Natural killer cell (primary cell): ENCODE results near the gene DNAH12. TPM values are rescaled to one million over a fixed set of nuclear protein-coding genes. Genes with fewer than 3 reads are reported as not detected.
"Not testable (repeated sequence)": the region's sequence is repeated elsewhere in the genome, so short reads cannot be mapped to it uniquely, and the experiment has no call there.

ENCODE experiments used
- ATAC-seq, 3 donors: fragments of 150-1000 bp in 2 of 3; fragments of 200-7000 bp in 1 of 3; cut with Tn5 transposase; 1 replicate in 1 of 3; 2 replicates in 2 of 3; pipeline ENCODE4 v1.10.0; 2021; ENCODE audit warnings: mild to moderate bottlenecking in 2 of 3, moderate library complexity in 2 of 3
- DNase-seq, 2 donors: peaks; one replicate each; pipeline versions ENCODE4 v3.0.0 to v3.0.0-alpha.2; 2013 to 2021; ENCODE audit warnings: mixed read lengths in 1 of 2
- H3K27ac ChIP-seq: one replicate; pipeline ENCODE4 v1.5.1; 2013; ENCODE audit warnings: mild to moderate bottlenecking, low read length
- H3K27me3 ChIP-seq: one replicate; pipeline ENCODE4 v1.6.1; 2013; ENCODE audit warnings: low read length; ENCODE audit not compliant: control insufficient read depth, insufficient read depth
- H3K36me3 ChIP-seq: one replicate; pipeline ENCODE4 v1.6.1; 2013; ENCODE audit warnings: low read length; ENCODE audit not compliant: control insufficient read depth, insufficient read depth
- H3K4me1 ChIP-seq: one replicate; pipeline ENCODE4 v1.6.1; 2013; ENCODE audit warnings: low read length; ENCODE audit not compliant: control insufficient read depth, insufficient read depth
- H3K4me3 ChIP-seq: one replicate; pipeline ENCODE4 v1.5.1; 2013; ENCODE audit warnings: low read length
- H3K9me3 ChIP-seq: one replicate; pipeline ENCODE4 v1.6.1; 2013; ENCODE audit warnings: low read length; ENCODE audit not compliant: control insufficient read depth, insufficient read depth
- H3K27ac Mint-ChIP-seq, 2 donors: one replicate each; pipeline ENCODE4 v1.8.0; 2022; ENCODE audit warnings: mild to moderate bottlenecking in 2 of 2, mixed read lengths in 2 of 2, moderate library complexity in 1 of 2
- H3K27me3 Mint-ChIP-seq, 2 donors: one replicate each; pipeline ENCODE4 v1.8.0; 2022; ENCODE audit warnings: low read depth in 2 of 2, mixed read lengths in 2 of 2
- H3K36me3 Mint-ChIP-seq: one replicate; pipeline ENCODE4 v1.8.0; 2022; ENCODE audit warnings: mixed read lengths
- H3K4me1 Mint-ChIP-seq, 2 donors: one replicate each; pipeline ENCODE4 v1.8.0; 2022; ENCODE audit warnings: mixed read lengths in 2 of 2
- H3K4me3 Mint-ChIP-seq: one replicate; pipeline ENCODE4 v1.8.0; 2022; ENCODE audit warnings: mild to moderate bottlenecking, moderate library complexity, mixed read lengths
- H3K9me3 Mint-ChIP-seq, 2 donors: one replicate each; pipeline ENCODE4 v1.8.0; 2022; ENCODE audit warnings: mixed read lengths in 2 of 2
- CTCF ChIP-seq: fragments of 200-600 bp; IDR thresholded peaks from one replicate; pipeline ENCODE4 v1.8.0; 2022; ENCODE audit warnings: antibody characterized with exemption
- WGBS: methylation state at CpG from one replicate; pipeline ENCODE4 v1.1.7; 2013; ENCODE audit warnings: missing lambda C conversion rate; ENCODE audit not compliant: insufficient coverage; 5-methylcytosine and 5-hydroxymethylcytosine counted together
- intact Hi-C: fragments of 100-400 bp; cut with micrococcal nuclease; formaldehyde crosslinking; loops from one replicate; pipeline ENCODE4 v1.14.2; 2022
- total RNA-seq, 4 donors: library from RNA; stranded (reverse); fragments of 120-200 nt in 1 of 4; gene quantifications; one replicate each; pipeline versions ENCODE4 v1.2.3 to v1.2.4, GENCODE V29; 2013 to 2022

The DNAH12 gene
- total RNA-seq, 3 donors from 2014 or later (not counting 1 experiment from before 2014, with no cell fraction given), result 0.11 to 0.30 (median 0.21) TPM

DNA sequence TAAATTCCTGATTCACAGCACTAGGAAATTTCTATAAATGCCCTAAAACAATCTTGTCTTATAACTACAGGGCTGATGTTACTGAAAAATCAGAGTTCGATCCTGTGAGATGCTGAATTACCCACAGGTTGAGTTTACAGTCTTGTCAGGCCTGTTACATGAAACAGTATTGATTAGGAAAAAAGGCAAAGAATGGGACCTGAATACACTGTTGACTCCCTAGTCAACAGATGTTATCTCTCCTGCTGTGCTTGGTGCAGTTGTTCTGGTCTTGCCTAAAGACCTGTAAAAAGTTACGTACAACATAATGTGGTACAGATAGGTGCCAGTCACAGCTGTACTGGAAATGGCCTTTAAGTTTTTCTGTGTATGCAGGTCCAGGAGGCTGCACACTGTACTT lies 160.3 kb downstream of the DNAH12 start:
- H3K27ac Mint-ChIP-seq, result no peak overlapping the region
- intact Hi-C loops, result no loop called here

GRCh38 chr3:57383406-57383805 lies 160.7 kb downstream of the DNAH12 start:
- no peaks in the 10 kb centered on the region for H3K36me3 ChIP-seq
- intact Hi-C loops, result no loop called here
- H3K9me3 ChIP-seq, result no peaks in the 10 kb centered on the region
- no peak overlapping the region for H3K27ac ChIP-seq
- ATAC-seq (no peak), DNase-seq (no peak)
- no peaks in the 10 kb centered on the region for H3K9me3 Mint-ChIP-seq
- no peaks in the 10 kb centered on the region for H3K4me1 Mint-ChIP-seq
- 6% methylated on average over 2 of the region's 2 CpGs for WGBS
- no peak overlapping the region for H3K4me3 ChIP-seq
- H3K36me3 Mint-ChIP-seq, result no peaks in the 10 kb centered on the region
- H3K4me1 ChIP-seq, result no peaks in the 10 kb centered on the region
- no peak overlapping the region for H3K27ac Mint-ChIP-seq
- no peak overlapping the region for H3K4me3 Mint-ChIP-seq
- no peak for TF ChIP-seq CTCF
- peaks cover 6 to 7% of the 10 kb centered on the region in 2 donors for H3K27me3 Mint-ChIP-seq
- H3K27me3 ChIP-seq, result no peaks in the 10 kb centered on the region

More for the DNA sequence above, 160.3 kb downstream of the DNAH12 start:
- H3K36me3 Mint-ChIP-seq, result no peaks in the 10 kb centered on the region
- 94% methylated on average over 2 of the region's 2 CpGs for WGBS
- H3K27me3 Mint-ChIP-seq, result peaks cover 2 to 3% of the 10 kb centered on the region in 2 donors
- no peak overlapping the region for H3K4me3 Mint-ChIP-seq
- H3K9me3 Mint-ChIP-seq, result no peaks in the 10 kb centered on the region
- H3K4me1 Mint-ChIP-seq, result no peaks in the 10 kb centered on the region
- Histone ChIP-seq H3K27ac (no peak overlapping the region), H3K27me3 (no peaks in the 10 kb centered on the region), H3K36me3 (no peaks in the 10 kb centered on the region), H3K9me3 (no peaks in the 10 kb centered on the region), H3K4me1 (no peaks in the 10 kb centered on the region), H3K4me3 (no peak overlapping the region)
- no peak for TF ChIP-seq CTCF
- ATAC-seq, result no peak
- no peak for DNase-seq

- Histone ChIP-seq H3K27me3 (no peaks in the 10 kb centered on the region), H3K4me3 (no peak overlapping the region), H3K36me3 (no peaks in the 10 kb centered on the region), H3K4me1 (no peaks in the 10 kb centered on the region), H3K9me3 (no peaks in the 10 kb centered on the region), H3K27ac (no peak overlapping the region)
- DNase-seq (no peak), ATAC-seq (no peak)
- no peaks in the 10 kb centered on the region for H3K4me1 Mint-ChIP-seq
- no peak overlapping the region for H3K4me3 Mint-ChIP-seq
- 64% methylated on average over 2 of the region's 2 CpGs for WGBS
- TF ChIP-seq CTCF, result no peak
- H3K36me3 Mint-ChIP-seq, result no peaks in the 10 kb centered on the region
- H3K9me3 Mint-ChIP-seq, result no peaks in the 10 kb centered on the region
- H3K27ac Mint-ChIP-seq, result no peak overlapping the region
- H3K27me3 Mint-ChIP-seq, result peaks cover 7 to 12% of the 10 kb centered on the region in 2 donors
- intact Hi-C loops, result no loop called here
These were observed 161.2 kb downstream of the DNAH12 start for GRCh38 chr3:57382933-57383332.

GRCh38 chr3:57370341-57370740 lies 173.8 kb downstream of the DNAH12 start:
- Histone ChIP-seq H3K36me3 (no peaks in the 10 kb centered on the region), H3K4me3 (no peak overlapping the region), H3K27ac (no peak overlapping the region), H3K27me3 (peaks cover 5% of the 10 kb centered on the region), H3K9me3 (peaks cover 2% of the 10 kb centered on the region), H3K4me1 (no peaks in the 10 kb centered on the region)
- DNase-seq (no peak), ATAC-seq (no peak)
- Mint-ChIP-seq H3K4me3 (no peak overlapping the region), H3K27me3 (peaks cover 6 to 9% of the 10 kb centered on the region in 2 donors), H3K9me3 (peaks cover 0 to 7% of the 10 kb centered on the region in 2 donors), H3K4me1 (no peaks in the 10 kb centered on the region), H3K36me3 (peaks cover 8% of the 10 kb centered on the region), H3K27ac (no peak overlapping the region)
- no peak for TF ChIP-seq CTCF
- WGBS, result 63% methylated on average over 1 of the region's 1 CpG
- intact Hi-C loops, result no loop called here

DNA sequence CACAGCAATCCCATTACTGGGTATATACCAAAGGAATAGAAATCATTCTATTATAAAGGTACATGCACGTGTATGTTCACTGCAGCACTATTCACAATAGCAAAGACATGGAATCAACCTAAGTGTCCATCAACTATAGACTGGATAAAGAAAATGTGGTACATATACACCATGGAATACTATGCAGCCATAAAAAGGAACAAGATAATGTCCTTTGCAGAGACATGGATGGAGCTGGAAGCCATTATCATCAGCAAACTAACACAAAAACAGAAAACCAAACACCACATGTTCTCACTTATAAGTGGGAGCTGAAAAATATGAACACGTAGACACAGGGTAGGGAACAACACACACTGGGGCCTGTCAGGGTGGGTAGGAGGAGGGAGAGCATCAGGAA lies 179.1 kb downstream of the DNAH12 start:
- H3K36me3 ChIP-seq, H3K4me1 ChIP-seq, ATAC-seq, H3K4me1 Mint-ChIP-seq, H3K9me3 Mint-ChIP-seq, H3K36me3 Mint-ChIP-seq, H3K27me3 ChIP-seq, H3K9me3 ChIP-seq, intact Hi-C loops, H3K4me3 ChIP-seq, H3K27ac Mint-ChIP-seq, DNase-seq, H3K4me3 Mint-ChIP-seq, H3K27ac ChIP-seq: not testable (repeated sequence)
- 86% methylated on average over 1 of the region's 2 CpGs for WGBS
- peaks cover 4 to 21% of the 10 kb centered on the region in 2 donors for H3K27me3 Mint-ChIP-seq

DNA sequence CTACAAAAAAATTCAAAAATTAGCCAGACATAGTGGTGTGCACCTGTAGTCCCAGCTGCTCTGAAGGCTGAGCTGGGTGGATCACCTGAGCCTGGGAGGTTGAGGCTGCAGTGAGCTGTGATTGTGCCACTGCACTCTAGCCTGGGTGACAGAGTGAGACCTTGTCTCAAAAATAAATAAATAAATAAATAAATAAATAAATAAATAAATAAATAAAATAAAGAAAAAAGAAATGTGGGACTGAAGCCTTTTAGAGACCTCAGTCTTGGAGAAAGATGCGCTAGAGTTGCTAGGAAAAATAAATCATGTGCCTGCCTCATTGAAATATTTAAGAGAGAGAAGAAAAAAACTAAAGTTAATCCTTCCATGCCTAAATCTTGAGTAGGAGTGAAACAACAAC lies 187.9 kb downstream of the DNAH12 start:
- H3K4me3 ChIP-seq, ATAC-seq, DNase-seq, H3K4me1 ChIP-seq, H3K9me3 ChIP-seq, intact Hi-C loops, H3K36me3 ChIP-seq, H3K9me3 Mint-ChIP-seq, H3K4me3 Mint-ChIP-seq, H3K27ac ChIP-seq, H3K27me3 Mint-ChIP-seq, H3K27me3 ChIP-seq, H3K4me1 Mint-ChIP-seq, H3K36me3 Mint-ChIP-seq, H3K27ac Mint-ChIP-seq: not testable (repeated sequence)
- WGBS, result 100% methylated on average over 1 of the region's 1 CpG
